Endodermal cell (in vitro differentiated cells): ENCODE data around the gene CACNA1H. TPM values are rescaled to one million over a fixed set of nuclear protein-coding genes. Genes with fewer than 3 reads are reported as not detected.
"Not testable (repeated sequence)": the region's sequence is repeated elsewhere in the genome, so short reads cannot be mapped to it uniquely, and the experiment has no call there.

Experiments
- DNase-seq: peaks from one replicate; pipeline ENCODE4 v3.0.0-alpha.2; 2017
- H3K27ac ChIP-seq: 2 replicates; pipeline ENCODE4 v1.5.1; 2013; ENCODE audit warnings: mild to moderate bottlenecking, low read depth, low read length, moderate library complexity
- H3K27me3 ChIP-seq: 2 replicates; pipeline ENCODE4 v1.6.1; 2013; ENCODE audit warnings: mild to moderate bottlenecking, low read length, moderate library complexity; ENCODE audit not compliant: insufficient read depth, control insufficient read depth, poor library complexity, severe bottlenecking
- H3K36me3 ChIP-seq: 2 replicates; pipeline ENCODE4 v1.7.0; 2013; ENCODE audit warnings: mild to moderate bottlenecking, low read length, moderate library complexity; ENCODE audit not compliant: control insufficient read depth, insufficient read depth
- H3K4me1 ChIP-seq: one replicate; pipeline ENCODE4 v1.7.0; 2013; ENCODE audit warnings: low read length; ENCODE audit not compliant: control insufficient read depth, insufficient read depth
- H3K4me3 ChIP-seq: 2 replicates; pipeline ENCODE4 v1.5.1; 2013; ENCODE audit warnings: mild to moderate bottlenecking, low read length, moderate library complexity
- H3K9ac ChIP-seq: 2 replicates; pipeline ENCODE4 v1.6.1; 2013; ENCODE audit warnings: mild to moderate bottlenecking, low read length, moderate library complexity; ENCODE audit not compliant: poor library complexity, severe bottlenecking; ENCODE audit errors: extremely low read depth
- H3K9me3 ChIP-seq: 2 replicates; pipeline ENCODE4 v1.6.1; 2013; ENCODE audit warnings: mild to moderate bottlenecking, low read length, moderate library complexity; ENCODE audit not compliant: control insufficient read depth
- H3K27ac Mint-ChIP-seq: 2 replicates; pipeline ENCODE4 v1.8.0; 2020; ENCODE audit warnings: mixed read lengths
- H3K27me3 Mint-ChIP-seq: 2 replicates; pipeline ENCODE4 v1.8.0; 2021; ENCODE audit warnings: mild to moderate bottlenecking, mixed read lengths; ENCODE audit not compliant: insufficient read depth
- H3K36me3 Mint-ChIP-seq: 2 replicates; pipeline ENCODE4 v1.8.0; 2020; ENCODE audit warnings: low read depth, mixed read lengths
- H3K4me1 Mint-ChIP-seq: 2 replicates; pipeline ENCODE4 v1.8.0; 2020; ENCODE audit warnings: mixed read lengths
- H3K4me3 Mint-ChIP-seq: 2 replicates; pipeline ENCODE4 v1.8.0; 2020; ENCODE audit warnings: mild to moderate bottlenecking, moderate library complexity, mixed read lengths
- H3K9me3 Mint-ChIP-seq: 2 replicates; pipeline ENCODE4 v1.8.0; 2020; ENCODE audit warnings: mild to moderate bottlenecking, mixed read lengths
- WGBS, 2 experiments: methylation state at CpG; one replicate each; pipeline versions ENCODE4 v1.1.5 to v1.1.7; 2013; ENCODE audit warnings: missing lambda C conversion rate in 2 of 2, mixed read lengths in 1 of 2; ENCODE audit not compliant: insufficient coverage in 1 of 2, insufficient read length in 1 of 2; 5-methylcytosine and 5-hydroxymethylcytosine counted together
- total RNA-seq, 2 donors: library from RNA; stranded (reverse); fragmentation: NEBNext Ultra II Directional in 1 of 2; extraction: Animal tissue kit (Norgen Biotek cat#: 25700) in 1 of 2; gene quantifications; 2 replicates in 1 of 2; 3 replicates in 1 of 2; pipeline ENCODE4 v1.2.1, GENCODE V29; 2021

Gene CACNA1H
- total RNA-seq, 2 donors from 2014 or later = 31.6 to 45.0 TPM

- peaks cover 11% of the 10 kb centered on the region for H3K27me3 Mint-ChIP-seq
- not testable (repeated sequence) for H3K4me3 Mint-ChIP-seq, H3K9me3 Mint-ChIP-seq, H3K4me1 Mint-ChIP-seq, H3K36me3 ChIP-seq, H3K4me1 ChIP-seq, H3K9me3 ChIP-seq, H3K9ac ChIP-seq, H3K27ac Mint-ChIP-seq, H3K27me3 ChIP-seq, DNase-seq, H3K36me3 Mint-ChIP-seq, H3K27ac ChIP-seq, H3K4me3 ChIP-seq
- 98 to 100% methylated on average over 4 to 6 of the region's 9 CpGs for WGBS, 2 experiments
Measured at GRCh38 chr16:1239575-1239974, 86.7 kb downstream of the CACNA1H start.

- not testable (repeated sequence) for H3K4me3 ChIP-seq, DNase-seq, H3K9ac ChIP-seq, H3K4me3 Mint-ChIP-seq, H3K9me3 Mint-ChIP-seq, H3K27ac Mint-ChIP-seq, H3K4me1 ChIP-seq, H3K4me1 Mint-ChIP-seq, H3K27ac ChIP-seq, H3K27me3 ChIP-seq, H3K36me3 ChIP-seq, H3K36me3 Mint-ChIP-seq, H3K9me3 ChIP-seq
- WGBS, 2 experiments = no CpG with 5 or more reads among the region's 12 CpGs
- H3K27me3 Mint-ChIP-seq = peaks cover 16% of the 10 kb centered on the region
Measured at GRCh38 chr16:1240436-1240835, 87.5 kb downstream of the CACNA1H start, which contains the start of gene TPSAB1. Gene TPSAB1, plus strand, starts transcription at chr16:1240705. Its CDS starts 234 bp downstream, at chr16:1240939.

GRCh38 chr16:1241081-1241480 is 88.2 kb downstream of the CACNA1H start:
- DNase-seq, H3K4me3 Mint-ChIP-seq, H3K9ac ChIP-seq, H3K4me3 ChIP-seq, H3K9me3 Mint-ChIP-seq, H3K36me3 Mint-ChIP-seq, H3K4me1 Mint-ChIP-seq, H3K27ac Mint-ChIP-seq, H3K9me3 ChIP-seq, H3K27ac ChIP-seq, H3K36me3 ChIP-seq, H3K4me1 ChIP-seq: not testable (repeated sequence)
- 95% methylated on average over 4 of the region's 15 CpGs; no CpG with 5 or more reads in 1 of the 2 experiments for WGBS, 2 experiments
- peaks cover 18% of the 10 kb centered on the region for H3K27me3 Mint-ChIP-seq
- peaks cover 16% of the 10 kb centered on the region for H3K27me3 ChIP-seq

- not testable (repeated sequence) for DNase-seq, H3K4me3 Mint-ChIP-seq, H3K9me3 ChIP-seq
Measured at GRCh38 chr16:1243363-1243762, 90.5 kb downstream of the CACNA1H start.

GRCh38 chr16:1243907-1244850 is 91.3 kb downstream of the CACNA1H start:
- 85 to 86% methylated on average over 6 to 27 of the region's 32 CpGs for WGBS, 2 experiments
- not testable (repeated sequence) for H3K36me3 ChIP-seq, H3K4me3 Mint-ChIP-seq, H3K27ac Mint-ChIP-seq, H3K4me1 Mint-ChIP-seq, H3K4me1 ChIP-seq, H3K36me3 Mint-ChIP-seq, H3K9me3 ChIP-seq, H3K4me3 ChIP-seq, H3K9ac ChIP-seq, DNase-seq, H3K9me3 Mint-ChIP-seq, H3K27ac ChIP-seq
- H3K27me3 ChIP-seq = peaks cover 32% of the 10 kb centered on the region
- H3K27me3 Mint-ChIP-seq = peaks cover 26% of the 10 kb centered on the region

More at GRCh38 chr16:1243363-1243762, 90.5 kb downstream of the CACNA1H start:
- H3K27ac Mint-ChIP-seq, H3K27ac ChIP-seq, H3K9ac ChIP-seq, H3K4me1 ChIP-seq, H3K4me1 Mint-ChIP-seq, H3K36me3 ChIP-seq, H3K36me3 Mint-ChIP-seq, H3K9me3 Mint-ChIP-seq, H3K4me3 ChIP-seq: not testable (repeated sequence)
- peaks cover 29% of the 10 kb centered on the region for H3K27me3 Mint-ChIP-seq
- WGBS, 2 experiments = 74 to 80% methylated on average over 1 to 5 of the region's 11 CpGs
- H3K27me3 ChIP-seq = peaks cover 36% of the 10 kb centered on the region
